Measurements from ENCODE around the gene SLC45A1.

DNA sequence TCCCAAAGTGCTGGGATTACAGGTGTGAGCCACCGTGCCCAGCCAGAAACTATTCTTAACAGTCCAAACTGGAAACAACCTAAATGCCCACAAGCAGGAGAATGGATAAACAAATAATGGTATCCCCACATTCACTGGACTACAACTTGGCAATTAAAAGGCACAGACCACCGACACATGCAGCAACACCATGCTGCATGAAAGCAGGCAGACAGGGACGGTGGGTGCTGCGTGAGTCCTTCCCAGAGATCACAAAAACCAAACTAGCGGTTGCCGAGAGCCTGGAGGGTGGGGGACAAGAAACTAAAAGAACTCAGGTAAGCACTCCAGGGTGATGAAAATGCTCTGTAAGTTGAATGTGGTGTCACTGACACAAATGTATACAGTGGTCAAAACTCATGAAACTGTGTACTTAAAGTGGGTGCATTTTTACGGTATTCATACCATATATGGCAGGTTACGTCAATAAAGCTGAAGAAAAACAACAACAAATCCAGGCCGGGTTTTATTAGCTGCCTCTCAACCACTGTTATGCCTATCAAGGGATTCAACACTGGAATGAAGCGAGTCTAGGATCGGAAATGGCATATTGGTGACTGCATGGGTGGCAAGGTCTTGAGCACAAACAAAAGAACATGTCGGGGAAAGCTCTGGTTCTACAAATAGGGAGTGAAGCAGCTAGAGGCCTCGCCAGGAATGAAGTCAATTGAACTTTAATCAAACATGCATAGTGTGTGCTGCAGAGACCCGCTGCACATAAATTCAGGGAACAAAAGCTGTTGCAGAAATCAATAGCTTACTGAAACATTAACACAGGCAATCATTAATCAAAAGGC lies 52.4 kb downstream of the SLC45A1 start:
- TF ChIP-seq, protein P1, sequence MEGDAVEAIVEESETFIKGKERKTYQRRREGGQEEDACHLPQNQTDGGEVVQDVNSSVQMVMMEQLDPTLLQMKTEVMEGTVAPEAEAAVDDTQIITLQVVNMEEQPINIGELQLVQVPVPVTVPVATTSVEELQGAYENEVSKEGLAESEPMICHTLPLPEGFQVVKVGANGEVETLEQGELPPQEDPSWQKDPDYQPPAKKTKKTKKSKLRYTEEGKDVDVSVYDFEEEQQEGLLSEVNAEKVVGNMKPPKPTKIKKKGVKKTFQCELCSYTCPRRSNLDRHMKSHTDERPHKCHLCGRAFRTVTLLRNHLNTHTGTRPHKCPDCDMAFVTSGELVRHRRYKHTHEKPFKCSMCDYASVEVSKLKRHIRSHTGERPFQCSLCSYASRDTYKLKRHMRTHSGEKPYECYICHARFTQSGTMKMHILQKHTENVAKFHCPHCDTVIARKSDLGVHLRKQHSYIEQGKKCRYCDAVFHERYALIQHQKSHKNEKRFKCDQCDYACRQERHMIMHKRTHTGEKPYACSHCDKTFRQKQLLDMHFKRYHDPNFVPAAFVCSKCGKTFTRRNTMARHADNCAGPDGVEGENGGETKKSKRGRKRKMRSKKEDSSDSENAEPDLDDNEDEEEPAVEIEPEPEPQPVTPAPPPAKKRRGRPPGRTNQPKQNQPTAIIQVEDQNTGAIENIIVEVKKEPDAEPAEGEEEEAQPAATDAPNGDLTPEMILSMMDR (IDR thresholded peaks at IDR 0.05) = no peak
- TF ChIP-seq POLR2AphosphoS5 (IDR thresholded peaks at IDR 0.05; ENCODE audit: insufficient read depth in 1 of 2, low read depth in 1 of 2) (no peak), POLR2A (IDR thresholded peaks at IDR 0.05) (no peak)

All from vagina (tissue), 2 donors.